NCI-H510A (cell line): Measurements from ENCODE around the gene OR52L1.

Experiments used
- DNase-seq: peaks from one replicate; lab custom pipeline; 2025; lab: John Stamatoyannopoulos, UW

The OR52L1 gene

DNA sequence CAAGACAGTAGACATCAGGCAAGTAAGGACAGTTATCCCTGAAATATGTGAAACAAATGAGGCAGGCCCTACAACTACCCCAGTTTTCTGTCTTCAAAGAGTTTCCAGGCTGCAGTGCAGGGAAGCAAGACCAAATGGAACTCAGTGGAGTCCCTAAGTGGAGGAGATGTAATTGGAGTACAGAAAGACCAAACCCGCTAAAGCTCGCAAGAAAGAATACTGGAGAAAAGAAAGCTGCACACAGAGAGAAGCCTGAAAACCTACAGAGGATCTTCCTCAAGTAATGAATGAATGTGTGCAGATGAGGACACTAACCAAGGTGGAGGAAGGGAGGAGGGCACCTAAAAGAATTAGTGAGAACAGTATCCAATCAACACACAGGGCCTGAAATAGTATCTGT is 46.0 kb downstream of the OR52L1 start:
- no peak for DNase-seq

DNA sequence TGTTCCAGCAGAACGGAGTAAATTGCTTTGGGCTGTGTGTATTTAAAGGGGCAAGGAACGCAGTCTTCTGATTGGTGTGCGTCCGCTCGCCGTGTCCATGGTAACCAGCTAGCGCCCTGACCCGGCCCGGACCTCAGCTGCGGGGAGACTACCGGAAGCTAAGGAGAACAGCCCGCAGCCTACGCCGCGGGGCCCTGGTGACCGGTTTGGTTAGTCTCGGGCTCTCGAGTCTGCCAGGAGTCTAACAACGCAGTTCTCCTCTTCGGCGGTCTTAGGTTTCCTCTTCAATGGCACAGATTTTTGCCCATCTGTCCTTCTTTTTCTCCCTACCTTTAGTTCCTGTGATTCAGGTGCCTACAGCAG is 48.2 kb downstream of the OR52L1 start:
- DNase-seq = peak; percentile 53

- peak; percentile 84 for DNase-seq
Observed at GRCh38 chr11:5937868-5938602, 48.8 kb downstream of the OR52L1 start.
